ENCODE data around the gene ZNF205.
"Not testable (repeated sequence)": the region's sequence is repeated elsewhere in the genome, so short reads cannot be mapped to it uniquely, and the experiment has no call there.

The ZNF205 gene

DNA sequence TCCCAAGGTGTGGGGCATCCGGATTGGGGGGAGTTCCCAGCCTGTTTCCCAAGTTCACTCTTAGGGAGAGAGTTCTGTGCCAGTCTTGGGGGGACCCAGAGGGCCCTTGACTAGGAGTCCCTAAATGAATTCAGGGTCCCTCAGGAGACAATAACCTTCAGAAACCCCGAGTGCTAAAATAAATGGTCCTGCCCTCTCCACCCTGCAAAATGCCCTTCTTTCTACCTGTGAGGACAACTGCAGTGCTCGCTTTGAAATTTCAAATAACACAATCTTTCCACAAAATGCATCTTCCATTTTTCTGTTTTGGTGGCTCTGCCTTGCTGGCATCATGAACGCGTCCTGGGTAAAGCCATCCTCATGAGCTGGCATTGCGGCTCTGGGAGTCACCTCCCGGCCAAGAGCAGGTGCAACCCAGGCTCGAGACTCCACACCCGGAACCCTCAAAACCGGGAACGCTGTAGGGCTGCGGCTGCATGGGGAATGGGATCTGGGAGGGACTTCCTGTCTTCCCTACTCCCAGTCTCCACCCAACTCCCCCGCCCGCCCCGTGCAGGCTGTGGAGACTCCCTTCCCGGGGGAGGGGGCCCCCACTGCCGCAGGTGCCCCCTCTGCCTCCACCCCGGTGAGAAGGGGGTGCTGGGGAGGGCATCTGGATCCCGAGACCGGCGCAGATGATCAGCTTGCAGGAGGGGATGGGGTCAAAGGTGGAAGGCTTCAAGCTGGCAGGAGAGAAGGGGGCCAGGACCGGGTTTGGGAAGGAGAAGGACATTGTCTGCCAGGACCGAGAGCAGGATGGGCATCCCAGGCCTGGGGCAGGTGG, at the start of gene ZNF205:
ZNF205 (plus strand) TSS at position 529 of the 823 bp plus-strand sequence. CDS start 845 bp downstream, outside the sequence.
- peak; percentile 74 for DNase-seq

GRCh38 chr16:3063625-3064386, 48.6 kb upstream of the ZNF205 start:
- DNase-seq, result no peak

DNA sequence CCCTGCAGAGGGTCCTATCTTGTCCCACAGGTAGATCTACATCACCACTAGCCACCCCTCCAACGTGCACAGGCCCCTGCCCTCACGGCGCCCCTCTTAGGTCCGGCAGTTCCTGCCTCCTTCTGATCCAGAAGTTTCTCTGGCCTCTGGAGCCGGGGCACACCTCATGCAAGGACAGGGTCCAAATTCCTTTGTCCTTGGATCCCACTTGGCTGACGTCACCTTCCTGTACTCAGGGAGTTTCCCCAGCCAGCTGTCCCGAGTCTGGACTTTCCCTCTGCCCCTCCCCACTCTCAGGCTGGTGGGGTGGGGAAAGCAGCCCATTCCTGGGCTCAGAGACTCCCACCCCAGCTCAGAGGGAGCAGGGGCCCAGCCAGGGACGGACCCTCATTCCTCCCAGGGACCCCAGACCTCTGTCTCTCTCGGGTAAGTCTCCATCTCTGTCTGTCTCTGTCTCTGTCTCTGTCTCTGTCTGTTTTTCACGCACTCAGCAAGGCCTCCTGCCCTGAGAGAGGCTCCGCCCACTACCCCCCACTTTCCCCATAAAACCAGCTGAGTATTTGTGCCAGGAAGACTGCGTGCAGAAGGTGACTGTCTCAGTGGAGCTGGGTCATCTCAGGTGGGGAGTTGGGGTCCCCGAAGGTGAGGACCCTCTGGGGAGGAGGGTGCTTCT, 47.2 kb upstream of the ZNF205 start, which contains the start of gene IL32:
IL32 (plus strand) TSS at position 572 of the 673 bp plus-strand sequence. CDS start 172 bp downstream, outside the sequence.
- no peak for DNase-seq

GRCh38 chr16:3065742-3066439, 46.5 kb upstream of the ZNF205 start:
- no peak for DNase-seq

DNA sequence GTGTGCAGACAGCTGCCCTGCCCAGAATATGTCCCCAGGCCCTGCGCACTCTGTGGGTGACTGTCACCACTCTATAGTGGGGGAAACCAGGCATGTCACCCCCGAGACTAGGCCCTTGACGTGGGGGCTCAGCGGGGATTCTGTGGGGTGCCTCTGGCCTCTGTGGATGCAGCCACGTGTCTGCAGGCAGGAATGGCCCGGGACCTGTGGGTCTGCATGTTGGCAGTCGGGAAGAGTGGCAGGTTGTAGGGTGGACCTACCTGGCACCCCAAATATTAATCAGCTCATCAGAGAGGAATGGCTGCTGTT, 46.0 kb upstream of the ZNF205 start:
- no peak for DNase-seq

- DNase-seq, result no peak
Measured at GRCh38 chr16:3068487-3068886, 43.9 kb upstream of the ZNF205 start.

- not testable (repeated sequence) for DNase-seq
Measured at GRCh38 chr16:3069146-3069545, 43.2 kb upstream of the ZNF205 start.

DNA sequence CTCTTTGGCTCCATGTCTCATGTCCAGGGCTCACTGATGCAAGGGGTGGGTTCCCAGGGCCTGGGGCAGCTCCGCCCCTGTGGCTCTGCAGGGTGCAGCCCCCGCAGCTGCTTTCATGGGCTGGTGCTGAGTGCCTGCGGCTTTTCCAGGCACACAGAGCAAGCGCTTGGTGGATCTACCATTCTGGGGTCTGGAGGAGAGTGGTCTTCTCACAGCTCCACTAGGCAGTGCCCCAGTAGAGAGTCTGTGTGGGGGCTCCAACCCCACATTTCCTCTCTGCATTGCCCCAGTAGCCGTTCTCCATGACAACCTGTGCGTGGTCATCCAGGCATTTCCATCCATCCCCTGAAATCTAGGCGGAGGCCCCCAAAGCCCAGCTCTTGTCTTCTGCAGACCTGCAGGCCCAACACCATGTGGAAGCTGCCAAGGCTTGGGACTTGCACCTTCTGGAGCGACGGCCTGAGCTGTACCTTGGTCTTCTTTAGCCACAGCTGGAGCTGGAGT, 41.7 kb upstream of the ZNF205 start:
- DNase-seq, result no peak

- DNase-seq, result no peak
Measured at GRCh38 chr16:3071655-3072054, 40.7 kb upstream of the ZNF205 start.

DNA sequence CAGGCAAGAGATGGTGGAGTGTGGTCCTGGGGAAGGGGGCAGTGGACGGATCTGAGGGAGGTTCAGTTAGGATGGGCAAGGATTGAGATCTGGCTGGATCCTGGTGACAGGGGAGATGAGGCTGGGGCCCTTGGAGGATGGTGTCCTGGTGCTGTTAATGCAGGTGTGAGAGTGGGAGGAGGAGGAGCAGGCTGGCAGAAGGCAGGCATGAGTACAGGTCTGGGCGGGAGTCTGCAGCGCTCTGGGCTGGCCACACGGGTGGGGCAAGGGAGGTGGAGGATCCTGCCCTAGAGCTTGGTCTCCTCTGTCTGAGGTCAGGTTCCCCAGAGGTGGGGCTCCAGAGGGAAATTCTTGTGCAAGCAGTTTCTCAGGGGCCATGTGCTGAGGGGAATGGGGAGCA, 40.2 kb upstream of the ZNF205 start:
- not testable (repeated sequence) for DNase-seq

DNA sequence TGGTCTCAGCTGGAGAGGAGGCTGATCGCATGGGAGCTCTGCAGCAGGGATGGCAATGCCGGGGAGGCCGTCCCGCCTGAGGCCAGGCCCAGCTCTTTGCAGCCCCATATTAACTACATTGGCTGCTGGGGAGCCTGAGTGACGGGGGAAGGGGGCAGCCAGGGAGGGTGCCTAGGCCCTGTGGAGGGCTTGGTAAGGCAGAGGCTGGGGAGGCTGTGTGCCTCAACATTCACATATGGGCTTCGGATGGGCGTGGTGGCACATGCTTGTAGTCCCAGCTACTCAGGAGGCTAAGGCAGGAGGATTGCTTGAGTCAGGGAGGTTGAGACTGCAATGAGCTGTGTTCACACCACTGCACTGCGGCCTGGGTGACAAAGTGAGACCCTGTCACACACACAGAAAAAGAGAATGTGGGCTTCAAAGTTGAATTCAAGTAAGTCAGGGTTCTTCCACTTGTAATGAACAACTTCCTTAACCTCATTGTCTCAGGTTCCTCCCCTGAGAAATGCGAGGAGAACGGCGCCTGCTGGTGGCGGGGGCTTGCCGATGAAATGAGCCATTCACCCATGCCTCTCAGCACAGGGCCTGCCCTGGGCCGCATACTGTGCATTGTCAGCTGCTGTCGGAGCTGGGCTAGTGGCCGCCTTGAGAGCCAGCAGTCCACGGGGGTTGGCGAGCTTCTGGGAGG, 39.7 kb upstream of the ZNF205 start:
- not testable (repeated sequence) for DNase-seq

GRCh38 chr16:3073448-3073847, 38.9 kb upstream of the ZNF205 start:
- DNase-seq, result no peak

DNA sequence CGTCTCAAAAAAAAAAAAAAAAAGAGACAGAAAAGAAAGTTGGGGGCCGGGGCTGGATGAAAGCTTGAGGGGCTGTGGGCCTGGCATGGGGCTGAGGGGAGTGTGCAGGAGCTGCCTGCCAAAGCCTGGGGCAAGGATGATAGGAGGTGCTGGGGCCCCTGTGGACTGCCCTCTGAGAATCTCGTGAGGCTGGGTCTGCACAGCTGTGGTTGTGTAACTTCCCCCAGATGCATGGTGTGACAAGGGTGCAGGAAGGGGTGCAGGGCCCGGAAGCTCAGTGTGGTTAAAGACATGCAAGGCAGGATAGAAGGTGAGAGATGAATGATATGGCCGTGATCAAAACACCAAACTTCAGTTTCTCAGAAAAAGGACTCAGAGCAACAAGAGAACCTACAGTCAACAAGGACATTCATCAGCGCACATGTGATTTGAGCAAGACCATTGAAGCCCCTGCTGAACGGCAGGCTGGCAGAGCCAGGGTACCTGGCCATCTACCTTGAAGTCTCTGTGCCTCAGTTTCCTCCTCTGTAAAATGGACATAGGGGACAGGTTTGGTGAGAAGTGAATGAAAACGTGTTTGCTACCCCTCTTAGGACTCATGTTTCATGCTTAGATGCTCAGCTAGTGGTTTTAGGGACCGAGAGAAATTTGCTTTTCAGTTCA, 37.4 kb upstream of the ZNF205 start:
- DNase-seq, result no peak

DNA sequence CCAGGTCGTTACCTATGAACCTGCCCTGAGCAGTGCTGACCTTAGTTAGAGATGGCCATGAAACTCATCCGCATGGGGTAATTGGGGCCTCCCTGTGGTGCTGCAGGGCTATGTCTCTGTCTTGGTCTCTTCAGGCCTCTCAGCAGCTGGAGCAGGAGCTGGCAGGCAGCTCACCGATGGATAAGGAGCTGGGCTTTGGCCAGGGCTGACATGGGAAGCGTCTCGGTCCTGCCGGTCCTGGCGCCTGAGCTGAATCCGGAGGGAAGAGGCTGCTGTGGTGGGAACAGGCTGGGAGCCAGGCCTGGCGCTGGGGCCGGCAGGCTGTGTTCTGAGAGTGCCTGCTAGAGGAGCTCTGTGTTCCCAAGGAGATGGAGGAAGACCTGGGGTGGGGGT, 36.9 kb upstream of the ZNF205 start:
- no peak for DNase-seq

- DNase-seq, result not testable (repeated sequence)
Measured at GRCh38 chr16:3075946-3076345, 36.4 kb upstream of the ZNF205 start.

GRCh38 chr16:3076577-3076976, 35.8 kb upstream of the ZNF205 start:
- DNase-seq, result no peak

DNA sequence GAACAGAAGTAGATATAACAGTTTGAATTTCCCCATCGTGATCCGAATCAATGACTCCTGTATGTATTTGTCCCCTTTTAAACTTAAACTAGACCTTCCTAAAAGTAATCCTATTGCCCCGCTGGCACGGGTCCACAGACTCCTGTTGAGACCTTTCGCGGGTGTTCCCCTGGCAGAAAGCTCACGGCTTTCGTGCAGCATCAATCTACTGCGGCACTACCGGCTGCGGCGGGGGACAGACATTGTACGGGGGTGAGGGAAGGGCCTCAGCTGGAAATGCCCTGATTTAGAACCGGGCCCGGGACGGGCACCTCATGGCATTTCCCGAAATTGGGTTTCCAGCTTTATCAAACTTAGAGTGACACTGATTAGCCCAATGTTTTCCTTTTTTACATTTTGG, 32.4 kb upstream of the ZNF205 start:
- no peak for DNase-seq

- not testable (repeated sequence) for DNase-seq
Measured at GRCh38 chr16:3081957-3082356, 30.4 kb upstream of the ZNF205 start.

DNA sequence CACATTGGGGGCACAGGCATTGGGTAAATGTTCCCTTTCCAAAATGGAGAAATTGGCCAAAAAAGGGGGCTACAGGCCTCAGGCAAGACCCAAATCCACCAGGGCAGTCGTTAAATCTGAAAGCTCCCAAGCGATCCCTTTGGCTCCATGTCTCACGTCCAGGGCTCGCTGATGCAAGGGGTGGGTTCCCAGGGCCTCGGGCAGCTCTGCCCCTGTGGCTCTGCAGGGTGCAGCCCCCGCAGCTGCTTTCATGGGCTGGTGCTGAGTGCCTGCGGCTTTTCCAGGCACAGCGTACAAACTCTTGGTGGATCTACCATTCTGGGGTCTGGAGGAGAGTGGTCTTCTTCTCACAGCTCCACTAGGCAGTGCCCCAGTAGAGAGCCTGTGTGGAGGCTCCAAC, 29.0 kb upstream of the ZNF205 start:
- DNase-seq, result not testable (repeated sequence)

GRCh38 chr16:3084491-3084890, 27.9 kb upstream of the ZNF205 start:
- DNase-seq, result no peak

DNA sequence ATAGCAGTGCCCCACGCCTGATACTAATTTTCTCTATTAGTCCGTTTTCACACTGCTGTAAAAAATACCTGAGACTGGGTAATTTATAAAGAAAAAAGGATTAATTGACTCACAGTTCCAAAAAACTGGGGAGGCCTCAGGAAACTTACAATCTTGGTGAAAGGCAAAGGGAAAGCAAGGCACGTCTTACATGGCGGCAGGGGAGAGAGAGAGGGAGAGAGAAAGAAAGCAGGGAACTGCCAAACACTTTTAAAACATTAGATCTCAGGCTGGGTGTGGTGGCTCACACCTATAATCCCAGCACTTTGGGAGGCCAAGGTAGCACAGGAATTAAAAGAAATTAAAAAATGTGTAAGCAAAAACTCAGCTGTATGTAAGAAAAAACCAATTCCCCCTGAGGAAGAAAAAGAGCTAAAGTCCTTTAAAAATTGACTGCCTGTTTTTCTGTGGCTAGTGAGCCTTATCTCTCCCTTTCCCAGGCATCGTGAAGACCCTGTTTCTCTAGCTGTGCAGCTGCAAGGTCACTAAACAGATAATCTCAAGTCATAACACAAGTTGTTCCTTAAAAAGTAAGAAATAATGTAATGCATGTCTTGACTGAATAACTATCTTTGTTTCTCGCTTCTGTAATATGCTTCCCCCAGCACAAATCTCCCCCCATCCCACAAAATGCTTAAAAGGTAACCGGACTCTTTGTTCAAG, 27.3 kb upstream of the ZNF205 start:
- DNase-seq, result no peak
